Activated CD8-positive, alpha-beta memory T cell treated with anti-CD3 and anti-CD28 coated beads, Interleukin-2, amount 50 U/mL, for 24 hours (primary cell): ENCODE measurements around the gene POLR3G.

ENCODE experiments used
- DNase-seq: peaks from one replicate; pipeline ENCODE4 v3.0.0-alpha.2; 2020; ENCODE audit errors: extremely low read depth

The POLR3G gene

GRCh38 chr5:90550963-90551362, 76.3 kb downstream of the POLR3G start:
- DNase-seq, result no peak

- DNase-seq, result no peak
Observed at GRCh38 chr5:90551376-90551775, 76.7 kb downstream of the POLR3G start.

- no peak for DNase-seq
Observed at GRCh38 chr5:90553711-90554110, 79.0 kb downstream of the POLR3G start.

- no peak for DNase-seq
Observed at GRCh38 chr5:90554358-90555006, 79.8 kb downstream of the POLR3G start.

- DNase-seq, result no peak
Observed at GRCh38 chr5:90555666-90556065, 81.0 kb downstream of the POLR3G start.

- no peak for DNase-seq
Observed at GRCh38 chr5:90557391-90557790, 82.7 kb downstream of the POLR3G start.

GRCh38 chr5:90557871-90558270, 83.2 kb downstream of the POLR3G start:
- no peak for DNase-seq

- DNase-seq, result no peak
Observed at GRCh38 chr5:90558344-90559192, 83.9 kb downstream of the POLR3G start, which contains the start of gene ADGRV1. TSS of gene ADGRV1 (plus strand) at chr5:90558797. CDS start at chr5:90558896, 99 bp downstream.

- DNase-seq, result no peak
Observed at GRCh38 chr5:90560771-90561170, 86.1 kb downstream of the POLR3G start.

- DNase-seq, result no peak
Observed at GRCh38 chr5:90561766-90562165, 87.1 kb downstream of the POLR3G start.

- no peak for DNase-seq
Observed at GRCh38 chr5:90562341-90562740, 87.7 kb downstream of the POLR3G start.

GRCh38 chr5:90563108-90563507, 88.4 kb downstream of the POLR3G start:
- DNase-seq, result no peak
